Measurements from ENCODE around the gene FAM89B. TPM values are rescaled to one million over a fixed set of nuclear protein-coding genes. Genes with fewer than 3 reads are reported as not detected.

Gene FAM89B
- polyA plus RNA-seq, 3 donors, result 51.3 to 139 (median 70.8) TPM

- no peak overlapping the region for H3K9ac ChIP-seq (ENCODE audit: insufficient read depth, low read length, poor library complexity, severe bottlenecking)
- H3K27ac Mint-ChIP-seq, result peak overlapping the region in 2 of 7 donors; percentile 19 to 42
- H4K20me1 ChIP-seq (ENCODE audit: insufficient read depth, low read length), result no peaks in the 10 kb centered on the region
- H3K4me3 ChIP-seq (replicated peaks in 1 of 3; ENCODE audit: low read depth in 2 of 3, low read length in 3 of 3), result no peak overlapping the region
- TF ChIP-seq CTCF (IDR thresholded peaks at IDR 0.05), result no peak
- intact Hi-C loops (cut with micrococcal nuclease), result no loop called here
- peaks cover 26 to 59% of the 10 kb centered on the region in 2 donors for H3K4me1 ChIP-seq (ENCODE audit: control insufficient read depth in 1 of 2, insufficient read depth in 2 of 2, low read length in 2 of 2)
- H3K4me3 Mint-ChIP-seq, result no peak overlapping the region
- DNase-seq, result no peak
- peaks cover 0 to 17% of the 10 kb centered on the region in 2 donors for H3K27me3 ChIP-seq (ENCODE audit: control insufficient read depth in 2 of 2, insufficient read depth in 2 of 2, low read length in 2 of 2)
- H3K36me3 Mint-ChIP-seq, result peaks cover 0 to 9% of the 10 kb centered on the region in 2 donors
- H3K36me3 ChIP-seq (replicated peaks in 1 of 2; ENCODE audit: control insufficient read depth in 1 of 2, insufficient read depth in 2 of 2, low read length in 2 of 2), result no peaks in the 10 kb centered on the region
- no peak overlapping the region for H3K27ac ChIP-seq (ENCODE audit: low read depth in 1 of 2, low read length in 2 of 2)
- H3K9me3 ChIP-seq (replicated peaks in 1 of 2; ENCODE audit: control insufficient read depth in 1 of 2, insufficient read depth in 1 of 2, low read length in 2 of 2), result no peaks in the 10 kb centered on the region
- H3K4me2 ChIP-seq (replicated peaks; ENCODE audit: extremely low read depth, low read length, poor library complexity, severe bottlenecking), result no peak overlapping the region
- peaks cover 52% of the 10 kb centered on the region for H3K4me1 Mint-ChIP-seq
- H3K9me3 Mint-ChIP-seq, result peaks cover 0 to 2% (median 0%) of the 10 kb centered on the region in 7 donors
- no peaks in the 10 kb centered on the region for H3K79me2 ChIP-seq (ENCODE audit: insufficient read depth, low read length)
- 85% methylated on average over 21 of the region's 27 CpGs for WGBS (ENCODE audit: insufficient coverage)
- peaks cover 17 to 32% (median 26%) of the 10 kb centered on the region in 3 donors for H3K27me3 Mint-ChIP-seq (ENCODE audit: low read depth in 3 of 3)
- H2AFZ ChIP-seq (ENCODE audit: insufficient read depth, low read depth, low read length, poor library complexity, severe bottlenecking), result no peak overlapping the region
Measured at GRCh38 chr11:65554057-65554818, 18.1 kb upstream of the FAM89B start.

GRCh38 chr11:65554842-65555430, 17.4 kb upstream of the FAM89B start:
- H3K4me2 ChIP-seq (replicated peaks; ENCODE audit: extremely low read depth, low read length, poor library complexity, severe bottlenecking), result no peak overlapping the region
- peaks cover 0 to 9% of the 10 kb centered on the region in 2 donors for H3K36me3 Mint-ChIP-seq
- H3K27me3 ChIP-seq (ENCODE audit: control insufficient read depth in 2 of 2, insufficient read depth in 2 of 2, low read length in 2 of 2), result peaks cover 0 to 24% of the 10 kb centered on the region in 2 donors
- TF ChIP-seq CTCF (IDR thresholded peaks at IDR 0.05), result no peak
- no peak overlapping the region for H3K27ac ChIP-seq (ENCODE audit: low read depth in 1 of 2, low read length in 2 of 2)
- peak overlapping the region in 1 of 2 donors; percentile 4 for H3K4me3 Mint-ChIP-seq
- intact Hi-C loops (cut with micrococcal nuclease), result no loop called here
- peaks cover 26 to 59% of the 10 kb centered on the region in 2 donors for H3K4me1 ChIP-seq (ENCODE audit: control insufficient read depth in 1 of 2, insufficient read depth in 2 of 2, low read length in 2 of 2)
- H2AFZ ChIP-seq (ENCODE audit: insufficient read depth, low read depth, low read length, poor library complexity, severe bottlenecking), result no peak overlapping the region
- peaks cover 53% of the 10 kb centered on the region for H3K4me1 Mint-ChIP-seq
- H3K27me3 Mint-ChIP-seq (ENCODE audit: low read depth in 3 of 3), result peaks cover 18 to 36% (median 29%) of the 10 kb centered on the region in 3 donors
- peaks cover 0 to 2% (median 0%) of the 10 kb centered on the region in 7 donors for H3K9me3 Mint-ChIP-seq
- no peak overlapping the region for H3K9ac ChIP-seq (ENCODE audit: insufficient read depth, low read length, poor library complexity, severe bottlenecking)
- no peaks in the 10 kb centered on the region for H3K79me2 ChIP-seq (ENCODE audit: insufficient read depth, low read length)
- H3K36me3 ChIP-seq (replicated peaks in 1 of 2; ENCODE audit: control insufficient read depth in 1 of 2, insufficient read depth in 2 of 2, low read length in 2 of 2), result no peaks in the 10 kb centered on the region
- H3K9me3 ChIP-seq (replicated peaks in 1 of 2; ENCODE audit: control insufficient read depth in 1 of 2, insufficient read depth in 1 of 2, low read length in 2 of 2), result no peaks in the 10 kb centered on the region
- no peak for DNase-seq
- 73% methylated on average over 4 of the region's 4 CpGs for WGBS (ENCODE audit: insufficient coverage)
- no peaks in the 10 kb centered on the region for H4K20me1 ChIP-seq (ENCODE audit: insufficient read depth, low read length)
- no peak overlapping the region for H3K4me3 ChIP-seq (replicated peaks in 1 of 3; ENCODE audit: low read depth in 2 of 3, low read length in 3 of 3)
- peak overlapping the region in 4 of 7 donors; percentile 19 to 79 (median 65) for H3K27ac Mint-ChIP-seq
